HG03108 (cell line): ENCODE measurements around the gene NPHP1.
"Not testable (repeated sequence)": the region's sequence is repeated elsewhere in the genome, so short reads cannot be mapped to it uniquely, and the experiment has no call there.

ENCODE experiments used
- ATAC-seq: cut with Tn5 transposase; IDR thresholded peaks from one replicate; pipeline ENCODE4 v1.9.1; 2021; ENCODE audit warnings: moderate library complexity; ENCODE audit not compliant: unreplicated experiment

Gene NPHP1

GRCh38 chr2:110198016-110198415 lies 6.8 kb downstream of the NPHP1 start:
- ATAC-seq = no peak

DNA sequence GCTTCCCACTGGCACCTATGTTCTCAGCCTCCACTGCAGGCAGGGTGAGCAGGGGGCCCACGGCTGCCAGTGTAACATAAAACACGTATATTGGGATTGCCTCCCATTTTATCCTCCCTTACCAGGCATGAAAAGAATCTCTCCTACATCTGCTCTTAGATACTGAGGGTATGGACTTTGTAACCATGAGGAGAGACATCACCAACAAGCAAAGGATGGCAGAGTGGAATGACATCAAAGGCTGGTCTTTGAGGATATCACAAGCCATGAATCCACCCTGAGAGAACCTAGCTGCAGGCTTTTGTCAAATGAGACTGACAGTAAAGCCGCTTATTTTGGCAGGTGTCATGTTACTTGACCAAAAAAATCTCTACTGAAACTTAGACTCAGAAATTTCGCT lies 7.4 kb downstream of the NPHP1 start:
- no peak for ATAC-seq

DNA sequence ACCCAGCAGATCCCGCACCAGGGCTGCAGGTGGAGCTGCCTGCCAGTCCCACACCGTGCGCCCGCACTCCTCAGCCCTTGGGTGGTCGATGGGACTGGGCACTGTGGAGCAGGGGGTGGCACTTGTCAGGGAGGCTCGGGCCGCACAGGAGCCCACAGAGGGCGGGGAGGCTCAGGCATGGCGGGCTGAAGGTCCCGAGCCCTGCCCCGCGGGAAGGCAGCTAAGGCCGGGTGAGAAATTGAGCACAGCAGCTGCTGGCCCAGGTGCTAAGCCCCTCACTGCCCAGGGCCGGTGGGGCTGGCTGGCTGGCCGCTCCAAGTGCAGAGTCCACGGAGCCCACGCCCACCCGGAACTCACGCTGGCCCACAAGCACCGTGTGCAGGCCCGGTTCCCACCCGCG lies 14.6 kb downstream of the NPHP1 start:
- not testable (repeated sequence) for ATAC-seq

GRCh38 chr2:110182449-110182848 lies 22.4 kb downstream of the NPHP1 start:
- no peak for ATAC-seq

DNA sequence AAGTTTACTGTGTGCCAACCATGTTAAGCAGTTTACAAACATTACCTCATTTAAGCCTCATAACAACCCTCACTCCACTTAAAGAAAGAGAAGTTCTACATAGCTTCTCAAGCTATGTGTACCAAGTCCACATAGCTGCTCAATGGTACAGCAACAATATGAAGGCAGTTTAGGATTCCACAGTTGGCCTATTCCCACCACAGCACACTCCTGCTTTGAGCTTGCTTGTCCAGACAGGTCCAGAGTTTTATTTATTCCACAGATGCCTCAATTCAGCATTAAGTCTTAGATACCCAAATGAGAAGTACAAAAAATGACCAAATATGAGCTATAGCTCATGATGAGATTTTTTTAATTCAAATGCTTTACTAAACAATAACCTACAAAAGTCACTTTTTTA lies 24.8 kb downstream of the NPHP1 start:
- no peak for ATAC-seq

GRCh38 chr2:110173523-110173922 lies 31.3 kb downstream of the NPHP1 start:
- no peak for ATAC-seq

GRCh38 chr2:110172506-110172905 lies 32.3 kb downstream of the NPHP1 start:
- no peak for ATAC-seq

DNA sequence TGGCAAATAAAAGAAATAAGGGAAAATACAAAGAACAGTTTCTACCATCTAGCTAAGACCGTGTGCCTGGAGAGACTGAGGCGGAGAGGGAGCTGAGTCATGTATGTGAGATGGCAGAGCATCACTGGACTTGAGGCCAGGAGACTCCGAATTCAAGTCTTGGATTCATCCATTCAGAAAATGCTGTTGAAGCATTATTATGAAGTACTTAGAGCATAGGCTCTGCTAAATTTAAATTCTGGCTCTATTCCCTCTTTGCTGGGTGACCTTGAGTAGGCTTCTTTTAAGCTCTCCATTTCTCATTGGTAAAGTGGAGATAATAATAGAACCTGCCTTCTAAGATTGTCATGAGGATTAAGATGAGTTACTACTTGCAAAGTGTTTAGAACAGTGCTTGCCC lies 34.7 kb downstream of the NPHP1 start:
- ATAC-seq = no peak

- ATAC-seq = no peak
Observed at GRCh38 chr2:110167326-110168000, 37.4 kb downstream of the NPHP1 start.

GRCh38 chr2:110166266-110166665 lies 38.5 kb downstream of the NPHP1 start:
- ATAC-seq = no peak

DNA sequence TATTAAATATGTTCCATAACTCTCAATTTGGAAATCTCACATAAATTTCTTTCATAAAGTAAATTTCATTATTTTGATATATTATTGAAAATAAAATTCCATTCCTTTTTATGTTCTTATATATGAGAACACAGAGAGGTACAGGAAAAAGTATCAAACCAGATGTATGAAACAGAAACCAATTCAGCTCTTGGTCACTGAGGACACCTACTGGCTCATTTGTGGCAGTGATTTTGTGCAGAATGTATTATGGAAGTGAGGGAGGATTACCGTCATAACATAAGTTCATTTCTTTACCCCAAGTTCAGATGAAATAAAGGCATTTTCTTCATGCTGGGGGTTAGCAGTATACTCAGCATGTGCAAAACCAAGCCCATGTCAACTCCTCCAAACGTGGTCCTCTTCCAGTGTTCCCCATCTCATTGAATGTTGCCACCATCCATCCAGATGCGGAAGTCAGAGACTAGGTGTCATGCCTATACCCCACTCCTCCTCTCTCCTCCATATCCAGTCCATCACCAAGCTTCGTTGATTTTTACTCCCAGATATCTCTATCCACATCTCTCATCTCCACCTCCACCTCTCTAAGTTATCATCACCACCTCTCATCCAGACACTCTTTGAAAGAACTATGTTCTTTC lies 47.5 kb downstream of the NPHP1 start:
- no peak for ATAC-seq

GRCh38 chr2:110154828-110155227 lies 50.0 kb downstream of the NPHP1 start:
- ATAC-seq = not testable (repeated sequence)

DNA sequence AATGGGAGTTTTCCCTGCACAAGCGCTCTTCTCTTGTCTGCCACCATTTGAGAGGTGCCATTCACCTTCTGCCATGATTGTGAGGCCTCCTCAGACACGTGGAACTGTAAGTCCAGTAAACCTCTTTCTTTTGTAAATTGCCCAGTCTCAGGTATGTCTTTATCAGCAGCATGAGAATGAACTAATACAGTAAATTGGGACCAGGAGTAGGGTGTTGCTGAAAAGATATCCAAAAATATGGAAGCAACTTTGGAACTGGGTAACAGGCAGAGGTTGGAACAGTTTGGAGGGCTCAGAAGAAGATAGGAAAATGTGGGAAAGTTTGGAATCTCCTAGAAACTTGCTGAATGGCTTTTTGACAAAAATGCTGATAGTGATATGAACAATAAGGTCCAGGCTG lies 50.6 kb downstream of the NPHP1 start:
- ATAC-seq = not testable (repeated sequence)

- ATAC-seq = no peak
Observed at GRCh38 chr2:110153416-110153815, 51.4 kb downstream of the NPHP1 start.

DNA sequence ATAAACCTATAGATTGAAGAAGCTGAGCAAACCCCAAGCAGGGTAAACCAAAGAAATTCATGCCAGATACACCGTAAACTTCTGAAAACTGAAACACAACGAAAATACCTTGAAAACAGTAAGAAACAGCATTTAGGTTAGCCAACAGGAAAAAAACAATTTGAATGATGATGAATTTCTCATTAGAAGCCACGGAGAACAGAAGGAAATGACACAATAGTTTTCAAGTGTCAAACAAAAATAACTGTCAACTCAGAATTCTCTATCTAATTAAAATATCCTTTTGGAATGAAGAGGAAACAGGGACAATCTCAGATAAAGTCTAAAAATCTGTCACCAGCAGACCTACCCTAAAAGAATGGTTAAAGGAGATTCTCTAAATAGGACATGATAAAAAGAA lies 51.9 kb downstream of the NPHP1 start:
- no peak for ATAC-seq

- ATAC-seq = no peak
Observed at GRCh38 chr2:110149330-110150220, 55.2 kb downstream of the NPHP1 start.

DNA sequence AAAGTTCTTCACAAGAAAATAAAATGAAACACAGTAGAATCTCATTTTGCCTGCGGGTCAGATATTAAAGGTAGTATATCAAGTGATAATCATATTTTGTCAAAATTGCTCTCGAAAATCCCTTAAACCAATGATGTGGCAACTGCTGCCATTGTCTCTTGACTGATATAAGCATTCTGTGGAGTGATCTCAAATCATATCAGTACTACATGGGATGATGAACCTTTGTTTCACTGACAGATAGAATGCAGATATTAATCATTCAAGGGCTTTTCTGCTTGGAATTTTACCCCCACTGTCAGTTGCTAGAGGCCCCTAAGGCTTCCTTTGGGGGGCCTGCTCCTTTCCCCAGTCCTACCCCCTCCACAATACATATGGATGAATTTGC lies 57.9 kb downstream of the NPHP1 start:
- no peak for ATAC-seq

GRCh38 chr2:110146183-110146944 lies 58.4 kb downstream of the NPHP1 start:
- ATAC-seq = no peak

GRCh38 chr2:110143982-110144381 lies 60.8 kb downstream of the NPHP1 start:
- ATAC-seq = no peak

GRCh38 chr2:110140401-110140800 lies 64.4 kb downstream of the NPHP1 start:
- ATAC-seq = no peak

GRCh38 chr2:110134025-110134424 lies 70.8 kb downstream of the NPHP1 start:
- ATAC-seq = no peak
